CD4-positive, alpha-beta T cell (primary cell): Measurements from ENCODE around the gene CCDC187. TPM values are rescaled to one million over a fixed set of nuclear protein-coding genes. Genes with fewer than 3 reads are reported as not detected.

Source experiments
- ATAC-seq: fragments of 200-7000 bp; cut with Tn5 transposase; one replicate; pipeline ENCODE4 v1.10.0; 2022; ENCODE audit warnings: mild to moderate bottlenecking; ENCODE audit not compliant: poor library complexity
- CTCF ChIA-PET: fragments of 350-600 bp; sonication (Branson Sonifier 250); formaldehyde crosslinking; loops from one replicate; lab custom pipeline; 2021; ENCODE audit warnings: antibody characterized with exemption, inconsistent platforms; lab: Charles Lee
- POLR2A ChIA-PET: fragments of 350-600 bp; sonication (Branson Sonifier 250); formaldehyde crosslinking; loops from one replicate; lab custom pipeline; 2021; ENCODE audit warnings: antibody characterized with exemption, inconsistent platforms; lab: Charles Lee
- DNase-seq, 14 experiments: peaks; one replicate each; pipeline ENCODE4 v3.0.0-alpha.2; 2013 to 2020; ENCODE audit warnings: mixed read lengths in 2 of 14
- H3K27ac ChIP-seq, 2 donors: one replicate each; pipeline versions ENCODE4 v1.5.1 to v1.7.0; 2013; ENCODE audit warnings: low read length in 2 of 2, low read depth in 1 of 2, mild to moderate bottlenecking in 1 of 2
- H3K27me3 ChIP-seq, 2 experiments: 1 replicate in 1 of 2; 2 replicates in 1 of 2; pipeline versions ENCODE4 v1.6.1 to v1.7.0; 2013; ENCODE audit warnings: low read length in 2 of 2, control low read depth in 1 of 2, mild to moderate bottlenecking in 1 of 2, moderate library complexity in 1 of 2; ENCODE audit not compliant: insufficient read depth in 2 of 2, control insufficient read depth in 1 of 2
- H3K36me3 ChIP-seq: one replicate; pipeline ENCODE4 v1.6.1; 2013; ENCODE audit warnings: low read length, control low read depth; ENCODE audit not compliant: insufficient read depth
- H3K4me1 ChIP-seq: one replicate; pipeline ENCODE4 v1.6.1; 2013; ENCODE audit warnings: low read length, control low read depth; ENCODE audit not compliant: insufficient read depth
- H3K4me3 ChIP-seq: one replicate; pipeline ENCODE4 v1.5.1; 2013; ENCODE audit warnings: mild to moderate bottlenecking, low read length, moderate library complexity
- H3K9me3 ChIP-seq, 2 experiments: 1 replicate in 1 of 2; 2 replicates in 1 of 2; pipeline versions ENCODE4 v1.6.1 to v1.7.0; 2013; ENCODE audit warnings: low read length in 2 of 2, mild to moderate bottlenecking in 2 of 2, control low read depth in 1 of 2, moderate library complexity in 1 of 2; ENCODE audit not compliant: control insufficient read depth in 1 of 2, insufficient read depth in 1 of 2
- H3K27ac Mint-ChIP-seq: one replicate; pipeline ENCODE4 v1.8.0; 2020; ENCODE audit warnings: mixed read lengths
- H3K27me3 Mint-ChIP-seq: one replicate; pipeline ENCODE4 v1.8.0; 2021; ENCODE audit warnings: mixed read lengths
- H3K36me3 Mint-ChIP-seq: one replicate; pipeline ENCODE4 v1.8.0; 2021; ENCODE audit warnings: low read depth, mixed read lengths
- H3K4me1 Mint-ChIP-seq: one replicate; pipeline ENCODE4 v1.8.0; 2021; ENCODE audit warnings: low read depth, mixed read lengths
- H3K4me3 Mint-ChIP-seq: one replicate; pipeline ENCODE4 v1.8.0; 2020; ENCODE audit warnings: mild to moderate bottlenecking, mixed read lengths
- H3K9me3 Mint-ChIP-seq: one replicate; pipeline ENCODE4 v1.8.0; 2020; ENCODE audit warnings: mixed read lengths
- CTCF ChIP-seq: fragments of 200-600 bp; IDR thresholded peaks from one replicate; pipeline ENCODE4 v1.8.0; 2022; ENCODE audit warnings: antibody characterized with exemption, mild to moderate bottlenecking
- intact Hi-C, 2 experiments: fragments of 100-400 bp; cut with DNase I in 1 of 2; cut with micrococcal nuclease in 1 of 2; formaldehyde crosslinking; loops; one replicate each; pipeline versions ENCODE4 v1.15.1 to v1.9.0; 2023 to 2025; cut with DNase I, micrococcal nuclease
- total RNA-seq, 174 experiments: library from RNA in 2 of 174; stranded (reverse) in 2 of 174; gene quantifications; one replicate each; pipeline ENCODE4 v1.2.3 and lab custom pipeline; 2021 to 2026

Gene CCDC187
- total RNA-seq, 2 experiments from 2014 or later, result not detected

GRCh38 chr9:136228107-136228875, 75.6 kb downstream of the CCDC187 start:
- ChIA-PET CTCF (no interaction called here), POLR2A (no interaction called here)
- no peaks in the 10 kb centered on the region for H3K9me3 Mint-ChIP-seq
- no peak for TF ChIP-seq CTCF
- Histone ChIP-seq H3K36me3 (peaks cover 17% of the 10 kb centered on the region), H3K4me1 (peaks cover 44% of the 10 kb centered on the region), H3K9me3 (no peaks in the 10 kb centered on the region), H3K4me3 (no peak overlapping the region), H3K27me3 (no peaks in the 10 kb centered on the region), H3K27ac (no peak overlapping the region)
- H3K36me3 Mint-ChIP-seq, result peaks cover 33% of the 10 kb centered on the region
- no peaks in the 10 kb centered on the region for H3K27me3 Mint-ChIP-seq
- no peak overlapping the region for H3K4me3 Mint-ChIP-seq
- no peak overlapping the region for H3K27ac Mint-ChIP-seq
- peaks cover 29% of the 10 kb centered on the region for H3K4me1 Mint-ChIP-seq
- DNase-seq (no peak), ATAC-seq (no peak)
- intact Hi-C loops, result no loop called here

- Histone ChIP-seq H3K4me1 (peaks cover 30% of the 10 kb centered on the region), H3K27me3 (no peaks in the 10 kb centered on the region), H3K9me3 (no peaks in the 10 kb centered on the region), H3K4me3 (no peak overlapping the region), H3K27ac (no peak overlapping the region), H3K36me3 (peaks cover 30% of the 10 kb centered on the region)
- Mint-ChIP-seq H3K27ac (peak overlapping the region; percentile 95), H3K4me1 (peaks cover 19% of the 10 kb centered on the region), H3K9me3 (no peaks in the 10 kb centered on the region), H3K4me3 (no peak overlapping the region), H3K27me3 (no peaks in the 10 kb centered on the region), H3K36me3 (peaks cover 34% of the 10 kb centered on the region)
- POLR2A ChIA-PET, result no interaction called here
- TF ChIP-seq CTCF, result no peak
- no peak for ATAC-seq
- CTCF ChIA-PET, result no interaction called here
- no peak for DNase-seq
- intact Hi-C loops, result no loop called here
Observed at GRCh38 chr9:136226680-136227407, 77.0 kb downstream of the CCDC187 start.

- peaks cover 41% of the 10 kb centered on the region for H3K36me3 Mint-ChIP-seq
- intact Hi-C loops, result no loop called here
- H3K4me3 ChIP-seq, result peak overlapping the region; percentile 1
- H3K4me1 Mint-ChIP-seq, result peaks cover 17% of the 10 kb centered on the region
- CTCF ChIA-PET, result no interaction called here
- peaks cover 25% of the 10 kb centered on the region for H3K4me1 ChIP-seq
- ATAC-seq, result peak; percentile 73
- peak overlapping the region; percentile 79 for H3K4me3 Mint-ChIP-seq
- H3K9me3 Mint-ChIP-seq, result no peaks in the 10 kb centered on the region
- DNase-seq, result peak; percentile 47 to 85 (median 66)
- no peaks in the 10 kb centered on the region for H3K27me3 ChIP-seq
- H3K9me3 ChIP-seq, result no peaks in the 10 kb centered on the region
- no peaks in the 10 kb centered on the region for H3K27me3 Mint-ChIP-seq
- POLR2A ChIA-PET, result no interaction called here
- peaks cover 39% of the 10 kb centered on the region for H3K36me3 ChIP-seq
- H3K27ac ChIP-seq, result peak overlapping the region; percentile 25 to 67
- peak; percentile 78 for TF ChIP-seq CTCF
- H3K27ac Mint-ChIP-seq, result peak overlapping the region; percentile 95
Observed at GRCh38 chr9:136225748-136226679, 77.9 kb downstream of the CCDC187 start.
